OCI-LY3 (cell line): ENCODE results near the gene STON2.

ENCODE experiments used
- CTCF ChIP-seq: fragments of 200-600, 300-600 bp; sonication (generic); IDR thresholded peaks from 2 replicates; pipeline ENCODE4 v1.5.1; 2014; ENCODE audit warnings: antibody characterized with exemption, low read length, low read depth
- EZH2phosphoT487 ChIP-seq: fragments of 200-600 bp; shearing (Covaris generic); IDR thresholded peaks from 2 replicates; pipeline ENCODE4 v1.6.1; 2018; ENCODE audit warnings: antibody characterized with exemption, mixed run types, low read depth

DNA sequence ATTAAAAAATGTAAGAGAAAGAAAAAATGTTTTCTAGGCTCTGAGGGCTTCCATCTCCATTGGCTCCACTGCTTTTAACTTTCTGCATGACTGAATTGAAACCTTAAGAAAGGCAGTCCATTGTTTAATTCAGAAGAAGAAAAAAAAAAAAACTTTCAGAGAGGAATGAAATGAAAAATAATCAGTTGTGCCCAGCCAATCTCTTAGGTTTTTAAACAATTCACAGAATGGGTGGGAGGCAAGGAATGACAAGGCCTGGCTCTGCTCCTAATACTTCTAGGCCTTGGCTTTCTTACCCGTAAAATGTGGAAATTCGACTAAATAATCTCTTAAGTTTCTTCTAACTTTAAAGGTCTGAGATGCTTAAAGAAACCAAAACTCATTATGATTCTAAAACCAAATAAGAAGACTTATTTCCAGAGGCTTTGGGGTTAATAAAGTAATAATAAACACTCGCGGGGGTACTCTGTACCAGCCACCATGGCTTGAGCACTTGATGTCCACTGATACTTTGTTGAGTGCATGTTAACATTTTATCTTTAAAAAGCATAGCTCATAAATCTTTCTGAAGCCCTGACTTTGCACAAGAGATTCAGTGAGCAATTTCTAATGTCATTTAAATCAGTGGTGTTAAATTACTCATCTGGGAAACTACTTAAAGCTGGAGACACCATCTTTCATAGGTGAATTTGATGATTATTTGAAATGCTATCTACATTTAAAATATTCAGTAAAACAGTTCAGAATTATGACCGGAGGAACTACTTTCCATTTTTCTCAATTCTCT lies 49.6 kb downstream of the STON2 start:
- TF ChIP-seq CTCF (no peak), EZH2phosphoT487 (no peak)
